ENCODE results near the gene SUSD4. TPM values are rescaled to one million over a fixed set of nuclear protein-coding genes. Genes with fewer than 3 reads are reported as not detected.

The SUSD4 gene
- total RNA-seq, 2 donors from 2014 or later = 0.58 to 0.92 TPM

- 93 to 95% methylated on average over 7 to 11 of the region's 11 CpGs for WGBS, 2 experiments (ENCODE audit: insufficient coverage in 1 of 2, insufficient read length in 1 of 2)
- Histone ChIP-seq H3K4me3 (ENCODE audit: low read length) (no peak overlapping the region), H3K9ac (ENCODE audit: extremely low read depth, low read length, poor library complexity, severe bottlenecking) (no peak overlapping the region), H3K27me3 (ENCODE audit: control insufficient read depth, insufficient read depth, low read length, poor library complexity, severe bottlenecking) (no peaks in the 10 kb centered on the region), H3K4me1 (ENCODE audit: control insufficient read depth, insufficient read depth, low read length) (peaks cover 13% of the 10 kb centered on the region), H3K9me3 (ENCODE audit: control insufficient read depth, low read length) (no peaks in the 10 kb centered on the region), H3K27ac (ENCODE audit: low read depth, low read length) (no peak overlapping the region), H3K36me3 (ENCODE audit: control insufficient read depth, insufficient read depth, low read length) (no peaks in the 10 kb centered on the region)
- no peak for TF ChIP-seq CTCF (conservative IDR thresholded peaks at IDR 0.05)
- Mint-ChIP-seq H3K27ac (no peak overlapping the region), H3K4me3 (no peak overlapping the region), H3K9me3 (no peaks in the 10 kb centered on the region), H3K27me3 (ENCODE audit: insufficient read depth) (peaks cover 37% of the 10 kb centered on the region), H3K4me1 (peaks cover 18% of the 10 kb centered on the region), H3K36me3 (ENCODE audit: low read depth) (no peaks in the 10 kb centered on the region)
- DNase-seq = no peak
Measured at GRCh38 chr1:223230161-223230881, 133.7 kb downstream of the SUSD4 start.

GRCh38 chr1:223229756-223230155 lies 134.2 kb downstream of the SUSD4 start:
- 94 to 100% methylated on average over 2 to 3 of the region's 3 CpGs for WGBS, 2 experiments (ENCODE audit: insufficient coverage in 1 of 2, insufficient read length in 1 of 2)
- TF ChIP-seq CTCF (conservative IDR thresholded peaks at IDR 0.05) = no peak
- Mint-ChIP-seq H3K4me1 (peaks cover 18% of the 10 kb centered on the region), H3K27me3 (ENCODE audit: insufficient read depth) (peaks cover 43% of the 10 kb centered on the region), H3K27ac (no peak overlapping the region), H3K9me3 (no peaks in the 10 kb centered on the region), H3K4me3 (no peak overlapping the region), H3K36me3 (ENCODE audit: low read depth) (no peaks in the 10 kb centered on the region)
- peaks cover 13% of the 10 kb centered on the region for H3K4me1 ChIP-seq (ENCODE audit: control insufficient read depth, insufficient read depth, low read length)
- DNase-seq = no peak
- no peaks in the 10 kb centered on the region for H3K36me3 ChIP-seq (ENCODE audit: control insufficient read depth, insufficient read depth, low read length)
- no peak overlapping the region for H3K9ac ChIP-seq (ENCODE audit: extremely low read depth, low read length, poor library complexity, severe bottlenecking)
- no peaks in the 10 kb centered on the region for H3K27me3 ChIP-seq (ENCODE audit: control insufficient read depth, insufficient read depth, low read length, poor library complexity, severe bottlenecking)
- H3K9me3 ChIP-seq (ENCODE audit: control insufficient read depth, low read length) = no peaks in the 10 kb centered on the region
- H3K4me3 ChIP-seq (ENCODE audit: low read length) = no peak overlapping the region
- H3K27ac ChIP-seq (ENCODE audit: low read depth, low read length) = no peak overlapping the region

GRCh38 chr1:223228931-223229528 lies 134.9 kb downstream of the SUSD4 start:
- H3K4me3 Mint-ChIP-seq = no peak overlapping the region

More at GRCh38 chr1:223228931-223229528, 134.9 kb downstream of the SUSD4 start:
- no peaks in the 10 kb centered on the region for H3K36me3 Mint-ChIP-seq (ENCODE audit: low read depth)
- Histone ChIP-seq H3K4me3 (ENCODE audit: low read length) (no peak overlapping the region), H3K9me3 (ENCODE audit: control insufficient read depth, low read length) (no peaks in the 10 kb centered on the region), H3K4me1 (ENCODE audit: control insufficient read depth, insufficient read depth, low read length) (peaks cover 13% of the 10 kb centered on the region), H3K36me3 (ENCODE audit: control insufficient read depth, insufficient read depth, low read length) (no peaks in the 10 kb centered on the region), H3K9ac (ENCODE audit: extremely low read depth, low read length, poor library complexity, severe bottlenecking) (no peak overlapping the region), H3K27me3 (ENCODE audit: control insufficient read depth, insufficient read depth, low read length, poor library complexity, severe bottlenecking) (no peaks in the 10 kb centered on the region), H3K27ac (ENCODE audit: low read depth, low read length) (no peak overlapping the region)
- TF ChIP-seq CTCF (conservative IDR thresholded peaks at IDR 0.05) = no peak
- H3K9me3 Mint-ChIP-seq = no peaks in the 10 kb centered on the region
- no peak for DNase-seq
- H3K4me1 Mint-ChIP-seq = peaks cover 16% of the 10 kb centered on the region
- H3K27ac Mint-ChIP-seq = no peak overlapping the region
- WGBS, 2 experiments (ENCODE audit: insufficient coverage in 1 of 2, insufficient read length in 1 of 2) = 96 to 98% methylated on average over 11 to 12 of the region's 12 CpGs
- H3K27me3 Mint-ChIP-seq (ENCODE audit: insufficient read depth) = peaks cover 46% of the 10 kb centered on the region
